GM12864 (cell line): ENCODE data around the gene LRRC45.

Experiments
- DNase-seq: peaks from one replicate; pipeline ENCODE4 v3.0.0-alpha.2; 2011; ENCODE audit warnings: low read depth
- H3K4me3 ChIP-seq: 2 replicates; pipeline ENCODE4 v1.5.1; 2011; ENCODE audit warnings: mild to moderate bottlenecking, low read depth, low read length, control low read depth
- TF ChIP-seq, protein P1 (sequence below): IDR thresholded peaks from 2 replicates; pipeline ENCODE4 v1.5.1; 2011; ENCODE audit warnings: low read depth, mild to moderate bottlenecking, moderate library complexity, low read length, control low read depth, inconsistent platforms; ENCODE audit errors: missing control alignments

Gene LRRC45

DNA sequence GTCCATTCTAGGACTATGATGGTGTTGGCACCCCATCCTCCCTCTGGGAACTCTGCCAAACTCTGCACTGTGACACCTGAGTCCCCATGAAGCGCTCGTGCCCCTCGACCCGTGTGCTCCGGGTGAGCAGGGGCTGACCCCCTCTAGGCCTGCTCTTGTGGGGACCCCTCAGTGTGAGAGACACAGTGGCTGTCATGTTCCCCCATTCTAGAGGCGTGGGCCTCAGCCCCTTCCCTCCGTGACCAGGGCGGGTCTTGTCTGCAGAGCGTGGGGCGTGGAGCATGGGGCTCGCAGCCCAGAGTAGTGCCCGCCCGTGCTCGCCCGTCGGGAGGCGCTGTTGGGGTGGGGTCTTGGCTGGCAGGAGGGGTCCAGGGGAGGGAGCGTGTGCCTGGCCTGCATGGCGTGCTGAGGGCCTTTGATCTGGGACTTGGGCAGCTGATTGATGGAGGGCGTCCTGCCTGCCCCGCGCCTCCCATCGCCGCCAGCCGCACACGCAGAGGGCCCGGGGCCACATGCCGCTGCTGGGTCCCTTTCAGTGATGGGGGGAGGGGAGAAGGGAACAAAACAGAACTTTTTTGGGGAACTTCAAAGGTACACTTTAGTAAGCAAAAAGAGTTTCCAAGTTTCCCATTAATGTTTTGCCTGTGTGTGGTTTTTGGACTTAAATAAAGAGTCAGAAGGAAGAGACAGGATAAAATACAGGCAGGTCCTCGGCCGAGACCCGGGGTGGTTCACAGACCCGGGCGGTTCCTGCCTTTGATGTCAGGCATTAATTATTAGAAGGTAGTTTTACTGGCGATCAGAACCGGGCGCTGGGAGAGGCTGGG lies 22.9 kb upstream of the LRRC45 start:
- no peak overlapping the region for H3K4me3 ChIP-seq
- TF ChIP-seq, protein P1, sequence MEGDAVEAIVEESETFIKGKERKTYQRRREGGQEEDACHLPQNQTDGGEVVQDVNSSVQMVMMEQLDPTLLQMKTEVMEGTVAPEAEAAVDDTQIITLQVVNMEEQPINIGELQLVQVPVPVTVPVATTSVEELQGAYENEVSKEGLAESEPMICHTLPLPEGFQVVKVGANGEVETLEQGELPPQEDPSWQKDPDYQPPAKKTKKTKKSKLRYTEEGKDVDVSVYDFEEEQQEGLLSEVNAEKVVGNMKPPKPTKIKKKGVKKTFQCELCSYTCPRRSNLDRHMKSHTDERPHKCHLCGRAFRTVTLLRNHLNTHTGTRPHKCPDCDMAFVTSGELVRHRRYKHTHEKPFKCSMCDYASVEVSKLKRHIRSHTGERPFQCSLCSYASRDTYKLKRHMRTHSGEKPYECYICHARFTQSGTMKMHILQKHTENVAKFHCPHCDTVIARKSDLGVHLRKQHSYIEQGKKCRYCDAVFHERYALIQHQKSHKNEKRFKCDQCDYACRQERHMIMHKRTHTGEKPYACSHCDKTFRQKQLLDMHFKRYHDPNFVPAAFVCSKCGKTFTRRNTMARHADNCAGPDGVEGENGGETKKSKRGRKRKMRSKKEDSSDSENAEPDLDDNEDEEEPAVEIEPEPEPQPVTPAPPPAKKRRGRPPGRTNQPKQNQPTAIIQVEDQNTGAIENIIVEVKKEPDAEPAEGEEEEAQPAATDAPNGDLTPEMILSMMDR, result no peak
- DNase-seq, result no peak

DNA sequence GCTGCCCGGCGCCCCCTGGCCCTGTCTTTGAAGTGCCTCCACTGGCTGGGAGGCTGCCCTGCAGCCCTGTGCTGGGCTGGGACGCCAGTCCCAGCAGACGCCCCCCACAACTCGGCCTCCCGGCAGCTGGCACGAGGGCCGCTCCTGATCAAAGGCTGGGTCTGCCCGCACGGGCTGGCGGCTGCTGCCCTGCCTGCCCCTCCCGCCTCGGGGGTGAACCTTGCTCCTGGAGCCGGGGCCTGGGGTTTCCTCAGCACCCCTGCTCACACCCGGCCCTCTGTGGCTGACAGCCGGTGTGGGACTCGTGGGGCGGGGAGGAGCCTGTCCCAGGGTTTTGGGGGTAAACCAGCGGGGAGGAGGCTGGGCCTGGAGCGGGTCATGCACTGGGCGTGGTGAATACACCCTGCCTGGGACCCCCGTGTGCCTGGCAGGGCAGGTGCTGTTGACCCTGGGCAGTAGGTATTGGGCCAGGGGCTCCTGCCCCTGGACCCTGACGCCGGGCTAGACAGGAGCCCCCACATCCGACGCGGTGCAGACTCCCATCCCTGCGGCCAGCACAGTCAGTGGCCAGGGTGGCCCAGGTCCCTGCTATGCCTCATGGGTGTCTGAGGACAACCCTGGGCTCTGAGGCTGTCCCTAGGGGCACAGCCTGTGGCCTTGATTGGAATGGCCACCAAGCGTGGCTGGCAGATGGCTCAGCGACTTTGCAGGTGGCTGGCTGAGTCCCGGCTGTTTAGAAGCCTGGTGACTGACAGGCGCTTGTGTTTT lies 22.1 kb upstream of the LRRC45 start:
- no peak overlapping the region for H3K4me3 ChIP-seq
- TF ChIP-seq, protein P1, result no peak
- no peak for DNase-seq

DNA sequence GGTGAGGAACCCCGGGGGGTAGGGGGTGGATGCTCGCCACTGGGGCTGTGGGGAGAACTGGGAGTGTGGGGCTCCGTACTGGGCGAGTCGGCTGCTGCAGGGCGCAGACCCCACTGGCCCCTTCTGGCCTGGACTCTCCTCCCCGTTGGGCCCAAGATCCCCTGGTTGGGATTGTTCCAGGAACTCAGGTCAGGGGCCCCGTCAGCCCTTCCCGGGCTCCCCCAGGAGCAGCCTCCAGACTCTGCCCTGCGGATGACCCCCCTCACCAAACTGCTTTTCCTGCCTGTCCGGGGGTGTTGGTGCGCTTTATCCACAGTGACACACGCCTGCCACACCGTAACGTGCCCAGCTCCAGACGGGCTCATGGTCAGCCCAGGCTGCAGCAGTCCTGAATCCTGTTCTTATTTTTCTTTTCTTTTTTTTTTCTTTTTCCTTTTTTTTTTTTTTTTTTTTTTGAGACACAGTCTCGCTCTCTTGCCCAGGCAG lies 21.5 kb upstream of the LRRC45 start:
- DNase-seq, result no peak
- TF ChIP-seq, protein P1, result no peak
- no peak overlapping the region for H3K4me3 ChIP-seq

GRCh38 chr17:82003411-82004381 lies 19.4 kb upstream of the LRRC45 start:
- no peak for DNase-seq

GRCh38 chr17:82004517-82005455 lies 18.3 kb upstream of the LRRC45 start:
- TF ChIP-seq, protein P1, result no peak
- H3K4me3 ChIP-seq, result no peak overlapping the region
- no peak for DNase-seq

More at GRCh38 chr17:82003411-82004381, 19.4 kb upstream of the LRRC45 start:
- TF ChIP-seq, protein P1, result no peak
- no peak overlapping the region for H3K4me3 ChIP-seq
